Body of pancreas (tissue), 4 donors: ENCODE data around the gene MLPH.

Source experiments
- CTCF ChIP-seq, 7 experiments: fragments of 450-650 bp in 4 of 7; fragments of 200-600 bp in 3 of 7; sonication (generic) in 3 of 7; IDR thresholded peaks; one replicate each; pipeline ENCODE4 v1.5.1; 2016 to 2019; ENCODE audit warnings: antibody characterized with exemption in 7 of 7
- POLR2A ChIP-seq, 3 donors: fragments of 450-650 bp; IDR thresholded peaks; one replicate each; pipeline ENCODE4 v1.6.1; 2016; ENCODE audit warnings: antibody characterized with exemption in 3 of 3, mild to moderate bottlenecking in 2 of 3

GRCh38 chr2:237565974-237566373 is 78.9 kb downstream of the MLPH start:
- no peak for TF ChIP-seq CTCF (IDR thresholded peaks at IDR 0.05)
- no peak for TF ChIP-seq POLR2A (IDR thresholded peaks at IDR 0.05)
